Activated naive CD4-positive, alpha-beta T cell treated with anti-CD3 and anti-CD28 coated beads for 36 hours (primary cell): Measurements from ENCODE around the gene GPR107. TPM values are rescaled to one million over a fixed set of nuclear protein-coding genes. Genes with fewer than 3 reads are reported as not detected.

Source experiments
- CTCF ChIA-PET: fragments of 350-600 bp; sonication (Branson Sonifier 250); formaldehyde crosslinking; loops from one replicate; lab custom pipeline; 2021; ENCODE audit warnings: antibody characterized with exemption; lab: Charles Lee
- DNase-seq: peaks from one replicate; pipeline ENCODE4 v3.0.0-alpha.2; 2020
- H3K27ac Mint-ChIP-seq: one replicate; pipeline ENCODE4 v1.8.0; 2021; ENCODE audit warnings: mild to moderate bottlenecking, mixed read lengths
- H3K27me3 Mint-ChIP-seq: one replicate; pipeline ENCODE4 v1.8.0; 2021; ENCODE audit warnings: low read depth, mixed read lengths
- H3K36me3 Mint-ChIP-seq: one replicate; pipeline ENCODE4 v1.8.0; 2021; ENCODE audit warnings: low read depth, mixed read lengths
- H3K4me1 Mint-ChIP-seq: one replicate; pipeline ENCODE4 v1.8.0; 2021; ENCODE audit warnings: low read depth, mixed read lengths
- H3K4me3 Mint-ChIP-seq: one replicate; pipeline ENCODE4 v1.8.0; 2021; ENCODE audit warnings: mild to moderate bottlenecking, moderate library complexity, mixed read lengths
- H3K9me3 Mint-ChIP-seq: one replicate; pipeline ENCODE4 v1.8.0; 2021; ENCODE audit warnings: mixed read lengths
- intact Hi-C: fragments of 100-400 bp; cut with micrococcal nuclease; formaldehyde crosslinking; loops from one replicate; pipeline ENCODE4 v1.15.1; 2023
- total RNA-seq, 2 experiments: library from RNA; stranded (reverse); gene quantifications; one replicate each; pipeline ENCODE4 v1.2.3, GENCODE V29; 2021

GPR107 gene
- total RNA-seq, 2 experiments from 2014 or later = 19.0 to 20.0 TPM

DNA sequence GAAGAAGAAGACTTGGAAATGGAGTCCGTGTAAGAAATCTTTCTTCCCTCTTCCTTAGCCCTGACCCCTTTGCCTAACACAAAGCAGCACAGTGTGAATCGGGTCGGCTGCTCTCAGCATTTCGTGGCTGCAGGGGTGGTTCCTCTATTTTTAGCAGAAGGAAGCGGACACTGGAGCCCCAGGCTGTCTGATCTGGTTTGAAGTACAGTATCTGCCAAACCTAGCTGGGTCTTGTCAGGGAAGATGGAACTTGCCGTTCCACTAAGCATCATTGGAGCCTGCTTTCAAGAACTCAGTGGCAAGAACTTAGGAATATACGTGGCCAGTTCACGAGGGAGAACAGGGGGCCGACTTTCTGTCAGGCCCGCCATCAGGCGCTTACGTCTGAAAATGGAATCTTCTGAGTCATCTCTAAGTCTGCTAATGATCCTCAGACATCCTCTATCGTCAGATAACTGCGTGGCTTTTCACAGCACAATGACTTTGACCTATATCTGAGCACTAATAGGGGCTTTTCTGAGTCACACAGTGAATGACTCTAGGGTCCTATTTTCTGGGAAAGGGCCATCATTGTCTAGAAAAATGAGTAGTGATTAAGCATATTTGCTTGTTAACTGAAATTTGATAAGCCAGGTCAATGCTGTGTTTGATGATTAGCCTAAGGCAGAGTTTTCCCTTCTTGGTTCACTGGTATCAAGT lies 75.2 kb downstream of the GPR107 start:
- Mint-ChIP-seq H3K4me1 (peaks cover 52% of the 10 kb centered on the region), H3K4me3 (peak overlapping the region; percentile 71), H3K36me3 (peaks cover 22% of the 10 kb centered on the region), H3K27me3 (no peaks in the 10 kb centered on the region), H3K9me3 (no peaks in the 10 kb centered on the region), H3K27ac (peak overlapping the region; percentile 99)
- peak; percentile 76 for DNase-seq
- CTCF ChIA-PET = interaction anchor here (0.6 to 2.7 kb wide), 4 partner anchors 12 to 736 kb away, joined by 3 to 19 read pairs (median 4); no protein-coding TSS in a partner anchor
- intact Hi-C loops = loop anchor here (1.0 to 2.0 kb wide), 5 partner anchors 9 to 242 kb away; no protein-coding TSS in a partner anchor

DNA sequence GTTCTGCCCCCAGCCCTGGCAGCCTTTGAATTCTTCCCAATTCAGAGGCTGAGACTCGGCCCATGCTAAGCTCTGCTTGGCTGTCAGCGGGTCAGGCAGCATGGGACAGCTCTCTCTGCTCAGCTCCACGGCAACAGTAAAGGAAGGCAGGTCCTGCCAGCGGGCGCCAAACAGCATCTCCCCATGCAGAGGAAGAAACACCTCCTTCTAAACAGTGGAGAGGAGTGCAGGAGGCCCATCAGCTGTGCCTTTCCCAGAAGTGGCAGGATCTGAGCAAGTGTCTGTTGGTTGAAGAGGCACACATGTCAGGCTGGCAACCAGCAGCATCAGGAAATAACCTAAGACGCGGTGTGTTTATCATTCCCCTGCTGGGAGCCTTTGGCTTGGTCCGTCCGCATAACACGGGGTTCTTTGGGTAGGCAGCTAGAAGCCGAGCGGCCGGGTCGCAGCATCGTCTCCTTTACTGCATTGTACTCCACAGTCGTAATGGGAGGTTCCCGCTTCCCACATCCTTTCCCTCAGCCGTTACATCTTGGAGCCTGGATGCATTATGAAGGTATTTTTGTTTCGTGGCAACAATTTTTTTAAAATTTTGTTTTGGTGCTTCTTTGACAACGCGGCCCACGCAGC lies 75.8 kb downstream of the GPR107 start:
- CTCF ChIA-PET = interaction anchor here (0.5 to 2.7 kb wide), 3 partner anchors 22 to 735 kb away, joined by 3 to 19 read pairs (median 6); no protein-coding TSS in a partner anchor
- intact Hi-C loops = loop anchor here (1.0 to 2.0 kb wide), 3 partner anchors 9 to 242 kb away; no protein-coding TSS in a partner anchor
- Mint-ChIP-seq H3K9me3 (no peaks in the 10 kb centered on the region), H3K4me3 (peak overlapping the region; percentile 71), H3K27me3 (no peaks in the 10 kb centered on the region), H3K36me3 (peaks cover 22% of the 10 kb centered on the region), H3K27ac (peak overlapping the region; percentile 99), H3K4me1 (peaks cover 52% of the 10 kb centered on the region)
- peak; percentile 66 for DNase-seq

DNA sequence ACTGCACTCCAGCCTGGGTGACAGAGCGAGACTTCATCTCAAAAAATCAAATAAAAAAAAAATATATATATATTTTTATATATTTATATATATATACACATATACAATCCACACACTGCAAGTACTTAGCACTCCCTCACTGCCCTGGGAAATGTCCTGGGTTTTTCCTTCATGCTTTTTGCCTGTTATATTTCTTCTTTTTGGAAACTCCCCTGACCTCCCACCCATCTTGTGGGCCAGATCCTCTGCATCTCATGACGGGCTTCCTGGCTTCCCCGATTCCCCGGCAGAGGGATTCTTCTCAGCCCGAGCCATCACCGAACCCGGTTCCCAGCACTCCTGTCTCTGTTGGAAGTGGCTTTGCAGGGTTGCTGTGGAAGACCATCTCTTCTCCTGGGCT lies 79.0 kb downstream of the GPR107 start:
- peaks cover 36% of the 10 kb centered on the region for H3K36me3 Mint-ChIP-seq
- no peak overlapping the region for H3K27ac Mint-ChIP-seq
- peaks cover 48% of the 10 kb centered on the region for H3K4me1 Mint-ChIP-seq
- no peak overlapping the region for H3K4me3 Mint-ChIP-seq
- H3K27me3 Mint-ChIP-seq = no peaks in the 10 kb centered on the region
- intact Hi-C loops = no loop called here
- DNase-seq = no peak
- CTCF ChIA-PET = no interaction called here
- H3K9me3 Mint-ChIP-seq = no peaks in the 10 kb centered on the region

DNA sequence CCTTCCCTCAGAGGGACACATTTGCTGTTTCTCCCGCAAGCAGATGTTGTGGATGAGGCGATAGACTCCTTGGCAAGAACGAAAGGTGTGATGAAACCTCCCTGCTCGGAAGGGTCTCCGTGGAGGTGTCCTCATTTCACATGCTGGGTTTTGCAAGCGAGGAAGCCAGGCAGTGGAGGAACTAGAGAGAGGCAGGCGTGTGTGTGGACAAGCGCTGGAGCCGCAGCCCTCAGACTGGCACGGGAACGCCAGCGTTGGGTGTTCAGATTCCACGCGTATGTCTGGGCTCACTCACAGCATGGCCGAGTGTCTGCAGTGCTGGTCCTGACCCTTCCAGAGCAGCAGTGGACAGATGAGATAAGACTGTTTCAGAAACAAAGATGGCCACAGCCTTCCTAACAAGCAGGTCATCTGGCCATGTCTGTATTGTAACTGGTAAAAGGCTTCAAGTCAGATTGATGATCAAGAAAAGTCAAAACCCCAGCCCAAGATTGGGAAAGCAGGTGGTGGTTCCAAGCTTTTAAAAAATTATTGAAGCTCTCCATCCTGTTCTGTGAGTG lies 83.5 kb downstream of the GPR107 start:
- no peaks in the 10 kb centered on the region for H3K9me3 Mint-ChIP-seq
- no peak for DNase-seq
- no peaks in the 10 kb centered on the region for H3K27me3 Mint-ChIP-seq
- CTCF ChIA-PET = no interaction called here
- H3K4me1 Mint-ChIP-seq = peaks cover 47% of the 10 kb centered on the region
- peaks cover 21% of the 10 kb centered on the region for H3K36me3 Mint-ChIP-seq
- no peak overlapping the region for H3K27ac Mint-ChIP-seq
- H3K4me3 Mint-ChIP-seq = no peak overlapping the region
- intact Hi-C loops = no loop called here

DNA sequence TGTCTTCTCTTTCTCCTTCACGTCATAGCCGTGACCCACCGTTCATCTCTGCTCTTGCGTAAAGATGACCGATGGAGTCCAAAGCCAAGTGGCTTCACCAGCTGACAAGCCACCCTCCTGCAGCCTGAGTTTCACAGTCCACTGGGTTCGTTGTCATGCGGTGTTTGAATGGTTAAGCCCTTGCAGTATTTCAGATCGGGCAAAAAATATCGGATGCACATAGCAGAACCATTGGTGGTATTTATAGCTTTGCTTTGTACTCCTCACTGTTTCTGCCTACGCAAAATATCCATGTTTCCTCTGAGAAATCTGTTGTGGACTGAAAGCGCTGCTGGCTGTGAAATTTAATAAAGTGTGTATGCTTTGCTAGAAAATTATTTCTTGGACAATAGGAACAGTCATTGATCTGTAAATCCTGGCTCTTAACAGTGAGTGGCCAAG lies 84.0 kb downstream of the GPR107 start:
- CTCF ChIA-PET = no interaction called here
- no peak for DNase-seq
- intact Hi-C loops = loop anchor here (1.0 kb wide), 1 partner anchor 8 kb away; no protein-coding TSS in a partner anchor
- Mint-ChIP-seq H3K9me3 (no peaks in the 10 kb centered on the region), H3K27ac (peak overlapping the region; percentile 36), H3K27me3 (no peaks in the 10 kb centered on the region), H3K4me1 (peaks cover 47% of the 10 kb centered on the region), H3K36me3 (peaks cover 21% of the 10 kb centered on the region), H3K4me3 (no peak overlapping the region)

DNA sequence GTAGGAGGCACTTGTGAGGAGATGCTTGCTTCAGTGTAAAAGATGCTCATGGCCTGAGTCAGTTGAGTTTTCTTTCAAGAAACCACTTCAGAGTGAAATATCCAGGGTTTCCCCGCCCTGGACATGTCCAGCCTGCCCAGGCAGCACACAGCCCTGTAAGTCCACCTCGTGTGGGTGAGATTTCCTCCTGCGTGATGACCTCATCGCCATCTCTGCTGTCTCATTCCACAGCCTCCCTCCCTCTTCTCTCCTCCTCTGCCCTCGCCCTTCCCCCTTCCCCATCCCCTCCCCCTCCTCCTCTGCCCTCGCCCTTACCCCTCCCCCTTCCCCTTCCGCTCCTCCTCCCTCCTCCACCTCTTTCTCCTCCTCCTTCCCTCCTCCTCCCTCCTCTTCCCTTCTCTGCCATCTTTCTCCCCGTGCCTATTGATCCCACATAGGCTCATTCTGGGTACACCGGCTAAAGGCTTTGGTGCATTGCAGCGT lies 84.5 kb downstream of the GPR107 start:
- H3K27me3 Mint-ChIP-seq = no peaks in the 10 kb centered on the region
- H3K4me3 Mint-ChIP-seq = no peak overlapping the region
- H3K4me1 Mint-ChIP-seq = peaks cover 47% of the 10 kb centered on the region
- CTCF ChIA-PET = no interaction called here
- intact Hi-C loops = loop anchor here (1.0 kb wide), 1 partner anchor 9 kb away; no protein-coding TSS in a partner anchor
- H3K27ac Mint-ChIP-seq = peak overlapping the region; percentile 36
- DNase-seq = peak; percentile 57
- H3K36me3 Mint-ChIP-seq = peaks cover 21% of the 10 kb centered on the region
- H3K9me3 Mint-ChIP-seq = no peaks in the 10 kb centered on the region

DNA sequence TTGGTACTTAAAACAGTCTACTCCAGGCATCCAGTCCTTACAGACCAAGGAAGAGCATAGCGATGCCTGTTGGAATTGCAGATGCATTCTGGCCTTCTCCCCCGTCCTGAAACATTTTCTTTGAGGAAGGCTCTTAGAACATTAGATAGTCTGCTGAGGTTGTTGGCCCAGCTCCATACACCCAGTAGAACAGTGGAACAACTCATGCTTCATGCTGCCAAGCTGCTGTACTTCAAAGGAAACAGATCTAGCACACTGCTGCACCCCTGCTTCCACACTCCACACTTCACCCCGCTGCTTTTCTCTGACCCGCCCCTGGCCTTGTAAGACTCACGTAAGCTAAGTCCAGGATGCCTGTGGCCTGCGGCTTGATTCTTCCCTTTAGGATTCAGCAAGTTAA lies 85.1 kb downstream of the GPR107 start:
- H3K27ac Mint-ChIP-seq = peak overlapping the region; percentile 56
- H3K4me3 Mint-ChIP-seq = no peak overlapping the region
- intact Hi-C loops = loop anchor here (1.0 kb wide), 1 partner anchor 9 kb away; no protein-coding TSS in a partner anchor

DNA sequence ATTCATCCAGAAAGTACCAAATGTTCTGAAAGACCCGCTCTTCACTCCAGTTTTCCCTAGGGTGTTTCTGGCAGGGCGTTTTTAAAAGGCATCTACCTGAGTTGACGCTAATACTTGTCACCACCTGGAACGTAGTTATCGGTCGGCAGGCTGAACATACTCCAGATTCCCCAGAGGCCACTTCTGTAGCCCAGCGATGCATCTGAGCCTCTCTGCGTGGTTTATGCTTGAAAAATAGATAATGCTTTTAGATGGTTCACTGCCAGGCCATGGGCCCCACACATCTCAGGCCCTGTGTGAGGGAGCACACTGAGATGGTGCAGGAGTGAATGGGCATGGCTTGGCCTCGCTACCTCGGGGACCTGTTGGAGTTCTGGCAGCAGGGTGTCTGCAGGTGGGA lies 85.5 kb downstream of the GPR107 start:
- DNase-seq = no peak
- no peak overlapping the region for H3K4me3 Mint-ChIP-seq
- H3K36me3 Mint-ChIP-seq = peaks cover 21% of the 10 kb centered on the region
- no peak overlapping the region for H3K27ac Mint-ChIP-seq
- peaks cover 55% of the 10 kb centered on the region for H3K4me1 Mint-ChIP-seq
- no peaks in the 10 kb centered on the region for H3K9me3 Mint-ChIP-seq
- intact Hi-C loops = no loop called here
- CTCF ChIA-PET = interaction anchor here (0.6 kb wide), 1 partner anchor 20 kb away, joined by 3 read pairs; no protein-coding TSS in a partner anchor
- H3K27me3 Mint-ChIP-seq = peaks cover 8% of the 10 kb centered on the region

More for the DNA sequence above, 85.1 kb downstream of the GPR107 start:
- H3K4me1 Mint-ChIP-seq = peaks cover 51% of the 10 kb centered on the region
- CTCF ChIA-PET = interaction anchor here (0.6 kb wide), 1 partner anchor 19 kb away, joined by 3 read pairs; no protein-coding TSS in a partner anchor
- peaks cover 21% of the 10 kb centered on the region for H3K36me3 Mint-ChIP-seq
- DNase-seq = peak; percentile 50
- no peaks in the 10 kb centered on the region for H3K9me3 Mint-ChIP-seq
- peaks cover 4% of the 10 kb centered on the region for H3K27me3 Mint-ChIP-seq

DNA sequence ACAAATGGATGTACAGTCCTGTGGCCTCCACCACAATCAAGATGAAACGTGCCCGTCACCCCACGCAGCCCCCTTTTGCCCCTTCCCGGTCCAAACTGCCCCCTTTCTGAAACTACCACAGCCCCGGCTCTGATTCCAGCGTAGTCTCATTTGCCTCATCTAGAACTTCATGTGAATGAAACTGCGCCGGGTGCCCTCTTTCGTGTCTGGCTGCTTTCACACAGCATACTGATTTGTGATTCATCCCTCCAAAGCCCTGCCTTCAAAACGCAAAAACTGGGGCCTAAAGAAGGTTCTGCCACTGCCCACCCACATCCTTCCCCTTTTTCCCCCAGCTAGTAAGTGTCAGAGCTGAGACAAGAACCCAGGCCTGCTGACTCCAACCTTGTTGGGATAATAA lies 87.0 kb downstream of the GPR107 start:
- H3K4me1 Mint-ChIP-seq = peaks cover 59% of the 10 kb centered on the region
- H3K27me3 Mint-ChIP-seq = peaks cover 17% of the 10 kb centered on the region
- DNase-seq = peak; percentile 70
- no peak overlapping the region for H3K4me3 Mint-ChIP-seq
- intact Hi-C loops = no loop called here
- H3K27ac Mint-ChIP-seq = peak overlapping the region; percentile 70
- CTCF ChIA-PET = interaction anchor here (0.7 to 1.7 kb wide), 3 partner anchors 13 to 754 kb away, joined by 5 to 9 read pairs (median 6); no protein-coding TSS in a partner anchor
- H3K36me3 Mint-ChIP-seq = peaks cover 13% of the 10 kb centered on the region
- H3K9me3 Mint-ChIP-seq = no peaks in the 10 kb centered on the region

DNA sequence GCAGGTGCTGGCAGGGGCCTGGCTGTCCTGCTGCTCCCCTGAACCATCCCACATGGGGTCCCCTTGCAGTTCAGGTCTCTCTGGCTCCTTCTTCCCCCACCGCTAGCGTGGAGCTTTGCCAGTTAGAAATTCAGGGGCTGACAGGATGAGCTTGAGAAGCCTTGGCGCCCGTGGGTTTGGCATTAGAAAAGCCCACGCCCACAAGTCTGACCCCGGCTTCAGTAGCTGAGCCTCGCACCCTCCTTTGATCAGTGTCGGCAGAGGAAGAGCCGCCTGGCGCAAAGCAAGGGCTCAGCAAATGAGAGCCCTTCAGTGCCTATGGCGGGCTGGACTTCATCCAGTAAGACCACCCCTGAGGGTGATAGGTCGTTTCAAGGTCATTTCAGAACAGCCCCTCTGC lies 88.3 kb downstream of the GPR107 start:
- intact Hi-C loops = no loop called here
- Mint-ChIP-seq H3K27ac (no peak overlapping the region), H3K4me3 (no peak overlapping the region), H3K36me3 (peaks cover 4% of the 10 kb centered on the region), H3K27me3 (peaks cover 24% of the 10 kb centered on the region), H3K9me3 (no peaks in the 10 kb centered on the region), H3K4me1 (peaks cover 53% of the 10 kb centered on the region)
- no peak for DNase-seq
- CTCF ChIA-PET = interaction anchor here (0.6 to 1.7 kb wide), 2 partner anchors 35 to 95 kb away, joined by 3 to 9 read pairs; no protein-coding TSS in a partner anchor

DNA sequence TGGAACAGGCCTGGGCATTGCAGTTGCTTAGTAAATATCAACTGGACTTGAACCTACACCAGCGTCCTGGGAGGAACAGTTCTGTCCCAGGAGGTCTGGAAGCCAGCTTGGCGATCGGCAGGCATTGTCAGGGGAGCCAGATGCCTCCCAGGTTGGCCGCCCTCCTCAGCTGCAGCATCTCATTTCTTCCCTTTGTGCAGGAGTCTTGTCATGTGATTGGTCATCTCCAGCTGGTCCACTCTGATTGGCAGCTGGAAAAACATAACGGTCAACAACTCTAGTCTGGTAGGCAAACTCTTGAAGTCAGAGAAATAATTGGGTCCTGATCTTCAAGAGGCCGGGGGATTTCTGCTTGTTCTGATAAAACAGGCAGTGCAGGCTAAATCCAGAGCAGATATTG lies 88.9 kb downstream of the GPR107 start:
- Mint-ChIP-seq H3K27ac (no peak overlapping the region), H3K4me1 (peaks cover 49% of the 10 kb centered on the region), H3K4me3 (no peak overlapping the region), H3K36me3 (no peaks in the 10 kb centered on the region), H3K9me3 (no peaks in the 10 kb centered on the region), H3K27me3 (peaks cover 24% of the 10 kb centered on the region)
- intact Hi-C loops = no loop called here
- no peak for DNase-seq
- CTCF ChIA-PET = interaction anchor here (0.6 kb wide), 1 partner anchor 94 kb away, joined by 3 read pairs; no protein-coding TSS in a partner anchor
